ENCODE measurements around the gene SEMA4C.

SEMA4C gene

GRCh38 chr2:96880891-96881273, 11.0 kb upstream of the SEMA4C start:
- DNase-seq (ENCODE audit: low read depth, low spot score): no peak
- in situ Hi-C loops (cut with HindIII; ENCODE audit: low sequenced_read_pairs): no loop called here
- no peak overlapping the region for H3K4me3 ChIP-seq (ENCODE audit: low read depth, low read length)
- TF ChIP-seq CTCF (IDR thresholded peaks at IDR 0.05; ENCODE audit: low read depth, low read length): no peak

- in situ Hi-C loops (cut with HindIII; ENCODE audit: low sequenced_read_pairs): no loop called here
- no peak for TF ChIP-seq CTCF (IDR thresholded peaks at IDR 0.05; ENCODE audit: low read depth, low read length)
- H3K4me3 ChIP-seq (ENCODE audit: low read depth, low read length): no peak overlapping the region
- DNase-seq (ENCODE audit: low read depth, low spot score): no peak
These were observed 9.7 kb upstream of the SEMA4C start for GRCh38 chr2:96879545-96880040.

GRCh38 chr2:96878796-96879544, 9.1 kb upstream of the SEMA4C start:
- H3K4me3 ChIP-seq (ENCODE audit: low read depth, low read length): no peak overlapping the region
- TF ChIP-seq CTCF (IDR thresholded peaks at IDR 0.05; ENCODE audit: low read depth, low read length): no peak
- DNase-seq (ENCODE audit: low read depth, low spot score): no peak
- in situ Hi-C loops (cut with HindIII; ENCODE audit: low sequenced_read_pairs): no loop called here

- DNase-seq (ENCODE audit: low read depth, low spot score): no peak
- no peak overlapping the region for H3K4me3 ChIP-seq (ENCODE audit: low read depth, low read length)
- in situ Hi-C loops (cut with HindIII; ENCODE audit: low sequenced_read_pairs): no loop called here
- no peak for TF ChIP-seq CTCF (IDR thresholded peaks at IDR 0.05; ENCODE audit: low read depth, low read length)
These were observed 8.3 kb upstream of the SEMA4C start for GRCh38 chr2:96878171-96878570.

- no peak for TF ChIP-seq CTCF (IDR thresholded peaks at IDR 0.05; ENCODE audit: low read depth, low read length)
- no peak for DNase-seq (ENCODE audit: low read depth, low spot score)
- no peak overlapping the region for H3K4me3 ChIP-seq (ENCODE audit: low read depth, low read length)
- in situ Hi-C loops (cut with HindIII; ENCODE audit: low sequenced_read_pairs): no loop called here
These were observed 7.8 kb upstream of the SEMA4C start for GRCh38 chr2:96877631-96878092.

GRCh38 chr2:96877042-96877451, 7.2 kb upstream of the SEMA4C start:
- no peak overlapping the region for H3K4me3 ChIP-seq (ENCODE audit: low read depth, low read length)
- DNase-seq (ENCODE audit: low read depth, low spot score): no peak
- in situ Hi-C loops (cut with HindIII; ENCODE audit: low sequenced_read_pairs): no loop called here
- no peak for TF ChIP-seq CTCF (IDR thresholded peaks at IDR 0.05; ENCODE audit: low read depth, low read length)
